ENCODE measurements around the gene SLC22A8.

DNA sequence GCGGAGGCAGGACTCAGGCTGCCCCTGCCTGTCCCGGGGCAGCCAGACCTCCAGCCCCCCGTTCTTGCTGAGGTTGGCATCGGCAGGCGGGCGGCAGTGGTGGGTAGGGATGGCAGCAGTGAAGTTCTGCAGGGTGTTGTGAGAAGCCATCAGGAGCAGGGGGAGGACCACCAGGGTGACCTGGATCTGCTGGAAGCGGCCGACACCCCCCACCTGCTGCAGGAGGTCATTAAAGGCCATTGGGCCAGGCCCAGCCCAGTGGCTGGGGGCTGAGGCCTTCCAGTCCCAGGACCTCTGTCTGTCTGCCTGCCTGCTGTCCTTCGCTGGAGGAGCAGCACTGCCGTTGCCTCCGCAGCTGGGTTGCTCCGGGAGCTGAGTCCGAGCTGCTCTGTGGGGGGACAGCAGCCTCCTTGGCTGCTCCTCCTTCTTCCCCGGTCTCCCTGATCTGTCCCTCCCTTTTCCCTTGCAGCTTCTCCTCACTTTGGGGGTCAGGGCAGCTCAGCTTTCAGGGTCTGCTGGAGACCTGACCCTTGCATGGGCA, 31.1 kb downstream of the SLC22A8 start, which contains the start of gene SLC22A6:
- TF ChIP-seq, protein P1, sequence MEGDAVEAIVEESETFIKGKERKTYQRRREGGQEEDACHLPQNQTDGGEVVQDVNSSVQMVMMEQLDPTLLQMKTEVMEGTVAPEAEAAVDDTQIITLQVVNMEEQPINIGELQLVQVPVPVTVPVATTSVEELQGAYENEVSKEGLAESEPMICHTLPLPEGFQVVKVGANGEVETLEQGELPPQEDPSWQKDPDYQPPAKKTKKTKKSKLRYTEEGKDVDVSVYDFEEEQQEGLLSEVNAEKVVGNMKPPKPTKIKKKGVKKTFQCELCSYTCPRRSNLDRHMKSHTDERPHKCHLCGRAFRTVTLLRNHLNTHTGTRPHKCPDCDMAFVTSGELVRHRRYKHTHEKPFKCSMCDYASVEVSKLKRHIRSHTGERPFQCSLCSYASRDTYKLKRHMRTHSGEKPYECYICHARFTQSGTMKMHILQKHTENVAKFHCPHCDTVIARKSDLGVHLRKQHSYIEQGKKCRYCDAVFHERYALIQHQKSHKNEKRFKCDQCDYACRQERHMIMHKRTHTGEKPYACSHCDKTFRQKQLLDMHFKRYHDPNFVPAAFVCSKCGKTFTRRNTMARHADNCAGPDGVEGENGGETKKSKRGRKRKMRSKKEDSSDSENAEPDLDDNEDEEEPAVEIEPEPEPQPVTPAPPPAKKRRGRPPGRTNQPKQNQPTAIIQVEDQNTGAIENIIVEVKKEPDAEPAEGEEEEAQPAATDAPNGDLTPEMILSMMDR (conservative IDR thresholded peaks at IDR 0.05; ENCODE audit: low read depth, low read length): no peak
- no peak for TF ChIP-seq EZH2 (IDR thresholded peaks at IDR 0.05; ENCODE audit: borderline replicate concordance, low read depth, low read length, poor library complexity, severe bottlenecking)

All from A673 (cell line).